ENCODE results near the gene PHGDH.
"Not testable (repeated sequence)": the region's sequence is repeated elsewhere in the genome, so short reads cannot be mapped to it uniquely, and the experiment has no call there.

PHGDH gene

GRCh38 chr1:119768778-119769177 lies 57.0 kb downstream of the PHGDH start, which contains the start of gene HMGCS2:
HMGCS2 (minus strand) TSS chr1:119768905; CDS start chr1:119768844, 61 bp downstream.
- no peak for DNase-seq

- DNase-seq = no peak
These were observed 59.3 kb downstream of the PHGDH start for GRCh38 chr1:119771016-119771415.

DNA sequence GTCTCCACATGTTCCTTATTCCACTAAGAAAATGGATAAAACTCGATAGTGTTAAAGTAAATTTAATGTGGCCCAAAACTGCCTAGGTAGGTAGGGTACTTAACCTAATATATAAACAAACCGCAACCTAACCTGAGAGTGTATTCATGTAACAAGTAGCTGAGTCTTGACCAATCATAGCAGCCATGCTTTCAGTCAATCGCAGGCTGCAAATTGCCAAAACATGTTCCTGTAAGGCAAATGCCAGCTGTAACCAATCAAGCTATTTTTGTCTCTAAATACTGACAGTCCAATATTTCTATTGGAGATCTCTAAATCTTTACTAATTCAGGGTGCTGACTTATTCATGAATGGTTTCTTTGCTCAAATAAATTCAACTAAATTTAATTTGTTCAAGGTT lies 60.0 kb downstream of the PHGDH start:
- DNase-seq = no peak

GRCh38 chr1:119772298-119772697 lies 60.6 kb downstream of the PHGDH start:
- DNase-seq = no peak

DNA sequence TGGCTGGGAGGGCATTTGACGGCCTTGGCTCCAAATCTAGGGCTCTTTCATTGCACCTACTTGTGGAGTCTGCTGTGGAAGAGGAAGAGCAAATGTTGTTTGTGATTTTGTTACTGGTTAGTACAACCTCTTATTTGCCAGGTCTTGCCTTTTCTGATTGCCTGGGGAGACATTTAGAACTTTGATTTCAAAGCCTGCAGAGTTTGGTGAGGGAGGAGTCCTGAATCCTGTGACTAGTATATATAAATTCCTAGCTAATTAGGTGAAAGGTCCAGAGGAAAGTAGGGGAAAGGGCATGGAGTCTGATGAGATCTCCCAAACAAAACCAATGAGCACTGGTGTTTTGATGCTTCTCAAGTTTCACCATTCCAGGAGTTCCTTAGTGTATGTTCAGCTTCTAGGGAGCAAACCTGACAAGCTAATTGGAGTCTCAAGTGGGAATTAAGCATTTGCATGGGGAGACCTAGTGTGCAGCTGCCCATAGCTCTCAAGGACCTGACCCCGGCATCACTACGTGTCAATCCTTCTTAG lies 62.0 kb downstream of the PHGDH start:
- DNase-seq = no peak

GRCh38 chr1:119774746-119775490 lies 63.2 kb downstream of the PHGDH start:
- no peak for DNase-seq

DNA sequence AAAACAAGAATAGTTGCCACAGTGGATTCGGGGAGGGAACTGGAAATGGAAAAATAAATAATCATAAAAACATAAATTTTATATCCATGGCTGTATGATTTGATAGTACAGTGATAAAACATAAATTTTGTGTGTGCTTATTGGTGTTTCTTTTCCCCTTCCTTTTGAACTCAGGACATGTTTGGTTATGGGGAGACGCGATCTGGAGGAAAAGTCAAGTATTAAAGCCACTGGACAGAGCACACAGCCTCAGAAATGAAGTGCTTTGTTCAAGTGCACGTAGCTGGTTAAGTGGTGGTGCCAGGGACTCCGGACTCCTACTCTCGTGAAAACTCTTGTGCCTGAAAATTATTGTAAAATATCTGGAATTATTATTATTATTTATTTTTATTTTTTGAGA lies 66.6 kb downstream of the PHGDH start:
- no peak for DNase-seq

DNA sequence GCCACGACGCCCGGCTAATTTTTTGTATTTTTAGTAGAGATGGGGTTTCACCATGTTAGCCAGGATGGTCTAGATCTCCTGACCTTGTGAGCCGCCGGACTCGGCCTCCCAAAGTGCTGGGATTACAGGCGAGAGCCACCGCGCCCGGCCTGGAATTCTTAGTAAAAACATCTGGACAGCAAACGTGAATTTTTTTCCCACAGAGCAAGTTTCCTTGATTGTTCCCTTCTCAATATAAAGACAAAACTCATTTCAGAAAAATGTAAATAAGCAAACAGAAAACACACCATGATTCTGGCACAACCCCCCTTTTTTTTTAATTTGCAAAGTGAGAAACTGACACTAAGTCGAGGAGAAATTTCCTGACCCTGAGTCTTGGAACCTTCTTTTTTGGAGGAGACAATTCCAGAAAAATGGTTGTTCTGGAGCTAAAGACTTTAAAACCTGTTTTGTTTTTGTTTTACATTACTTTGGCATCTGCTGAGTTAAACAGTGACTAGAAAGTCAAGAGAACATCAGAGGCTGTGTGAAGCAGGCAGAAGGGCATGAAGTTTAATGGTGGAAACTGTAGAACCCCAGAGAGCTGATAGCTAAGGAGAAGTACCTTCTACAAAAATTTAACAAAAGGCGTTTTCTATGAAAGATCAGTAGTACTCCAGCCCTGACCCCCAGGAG lies 67.3 kb downstream of the PHGDH start:
- DNase-seq = no peak

DNA sequence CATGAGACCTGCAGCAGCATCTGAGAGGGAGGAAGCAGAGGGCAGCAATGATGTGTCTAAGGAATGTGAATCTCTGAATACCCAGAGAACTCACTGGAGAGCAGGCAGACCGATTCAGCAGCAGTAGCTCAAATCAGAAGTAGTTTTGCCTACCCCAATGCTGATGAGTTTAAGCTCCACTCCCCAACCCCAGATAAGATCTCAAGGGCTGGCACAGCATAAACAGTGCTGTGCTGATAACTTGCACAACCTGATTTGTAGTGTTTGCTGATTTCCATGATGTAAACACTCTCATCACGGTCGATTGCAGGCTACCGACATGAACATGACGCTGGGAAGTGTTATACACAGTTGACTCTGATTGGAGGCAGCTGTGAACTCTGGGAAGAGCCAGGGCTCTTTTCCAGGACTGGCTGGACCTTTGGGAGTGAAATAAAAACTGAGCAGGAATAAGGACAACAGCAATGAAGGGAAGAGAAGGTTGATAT lies 68.2 kb downstream of the PHGDH start:
- DNase-seq = no peak

DNA sequence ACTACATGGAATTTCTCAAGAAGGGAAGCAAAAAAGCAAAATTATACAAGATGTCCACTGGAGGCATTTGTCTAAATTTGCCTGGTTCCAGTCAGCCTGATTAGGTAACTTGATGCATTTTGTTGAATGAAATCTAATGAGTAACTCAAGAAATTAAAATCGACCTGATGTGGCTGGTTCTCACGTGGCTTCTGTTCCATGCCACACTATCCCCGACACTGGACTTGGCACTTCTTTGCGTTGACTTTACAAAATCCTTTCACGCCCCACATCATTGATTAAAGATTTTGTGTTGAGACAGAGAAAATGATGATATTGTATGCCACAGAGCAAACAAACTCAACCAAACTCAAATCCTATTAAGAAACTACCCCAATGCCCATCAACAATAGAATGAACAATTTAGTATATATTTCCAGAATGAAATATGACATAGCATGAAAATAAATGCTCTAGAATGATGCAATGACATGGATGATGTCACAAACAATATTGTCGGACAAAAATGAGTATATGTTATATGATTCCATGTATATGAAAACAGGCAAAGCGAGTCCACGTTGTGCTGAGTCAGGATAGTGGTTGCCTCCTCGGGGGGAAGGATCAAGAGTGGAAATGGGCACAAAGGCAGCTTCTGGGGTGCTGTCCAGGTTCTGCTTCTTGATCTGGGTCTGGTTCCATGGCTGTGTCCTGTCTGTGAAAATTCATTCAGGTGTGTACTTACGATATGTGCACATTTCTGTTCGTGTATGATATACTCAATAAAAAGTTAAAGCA lies 69.9 kb downstream of the PHGDH start:
- DNase-seq = no peak

DNA sequence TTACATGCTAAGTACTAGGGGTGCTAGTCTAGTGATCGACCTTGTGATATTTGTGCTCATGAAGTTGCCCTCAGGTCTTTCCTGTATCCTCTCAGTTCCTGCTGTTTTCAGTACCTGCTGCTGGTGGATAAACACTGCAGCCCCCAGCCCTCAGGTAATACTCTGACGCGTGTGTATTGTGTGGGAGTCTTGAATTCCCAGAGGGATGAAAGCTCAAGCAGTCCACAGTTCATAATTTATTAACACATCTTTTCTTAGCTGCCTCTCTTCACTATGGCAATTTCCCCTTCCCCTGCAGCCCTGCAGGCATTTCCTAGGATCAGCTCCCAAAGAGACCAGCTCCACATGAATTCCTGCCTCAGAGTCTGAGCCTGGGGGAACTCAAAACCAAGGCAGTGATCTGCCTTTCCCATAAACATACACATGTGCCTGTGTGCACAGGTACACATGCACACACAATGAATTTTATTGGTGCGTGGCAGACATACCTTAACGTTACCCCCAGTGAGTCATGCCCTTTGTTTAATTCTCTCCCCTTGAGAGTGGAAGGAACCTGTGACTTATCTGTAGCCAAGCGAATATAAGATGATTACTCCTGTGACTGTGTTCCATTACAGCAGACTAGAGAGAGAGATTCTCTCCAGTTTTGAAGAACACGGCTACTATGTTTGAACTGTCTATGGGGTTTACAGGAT lies 71.0 kb downstream of the PHGDH start:
- DNase-seq = no peak

DNA sequence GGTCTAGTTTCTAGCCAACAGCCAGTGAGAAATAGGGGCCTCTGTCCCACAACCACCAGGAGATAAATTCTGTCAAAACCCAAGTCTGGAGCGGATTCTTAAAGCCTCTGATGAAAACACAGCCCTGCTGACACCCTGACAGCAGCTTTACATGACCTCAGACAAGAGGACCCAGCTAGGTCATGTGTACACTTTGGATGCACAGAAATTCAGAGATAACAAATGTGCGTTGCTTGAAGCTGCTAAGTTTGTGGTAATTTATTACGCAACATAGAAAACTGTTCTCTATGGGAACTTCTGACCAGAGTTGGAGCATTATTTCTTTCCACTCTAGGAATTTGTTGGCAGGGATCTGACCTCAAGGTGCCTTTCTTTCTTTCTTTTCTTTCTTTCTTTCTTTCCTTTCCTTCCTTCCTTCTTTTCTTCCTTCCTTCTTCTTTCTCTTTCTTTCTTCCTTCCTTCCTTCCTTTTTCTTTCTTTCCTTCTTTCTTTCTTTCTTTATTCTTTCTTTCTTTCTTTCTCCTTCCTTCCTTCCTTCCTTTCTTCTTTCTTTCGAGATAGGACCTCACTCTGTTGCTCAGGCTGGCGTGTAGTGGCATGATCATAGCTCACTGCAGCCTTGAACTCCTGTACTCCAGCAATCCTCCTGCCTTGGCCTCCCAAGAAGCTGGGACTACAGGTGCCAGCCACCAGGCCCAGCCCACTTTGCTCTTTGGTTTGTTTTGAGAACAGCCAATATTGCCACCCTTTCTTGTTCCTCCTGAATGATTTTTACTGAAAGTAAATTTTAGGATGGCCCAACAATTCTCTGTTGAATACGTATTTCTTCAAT lies 71.8 kb downstream of the PHGDH start:
- no peak for DNase-seq

DNA sequence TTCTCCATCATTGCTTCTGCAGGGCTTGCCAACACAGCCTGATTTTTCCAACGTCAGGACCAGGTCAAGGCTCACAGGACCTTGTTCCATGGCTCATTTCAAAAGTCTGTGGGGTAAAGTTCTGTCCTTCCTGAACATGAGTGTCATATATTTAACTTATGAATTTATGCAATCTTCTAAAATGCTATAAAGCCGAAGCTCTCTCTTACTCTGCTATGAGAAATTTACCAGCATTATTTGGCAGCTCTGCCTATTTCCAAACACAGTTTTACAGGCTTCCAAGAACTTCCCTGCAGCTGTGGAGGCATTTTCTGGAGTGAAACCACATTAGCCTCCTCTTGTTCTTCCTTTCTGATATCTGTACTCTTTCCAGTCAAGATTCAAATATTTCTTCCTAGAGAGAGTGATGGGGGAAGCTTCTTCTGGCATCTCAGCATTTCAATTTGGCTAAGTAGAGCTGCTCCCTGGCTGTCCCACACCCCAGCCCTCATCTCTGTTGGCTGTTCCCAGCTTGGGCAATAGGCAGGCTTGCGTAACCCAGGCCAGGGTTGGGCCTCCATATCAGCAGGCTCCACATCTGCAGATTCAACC lies 72.6 kb downstream of the PHGDH start:
- no peak for DNase-seq

DNA sequence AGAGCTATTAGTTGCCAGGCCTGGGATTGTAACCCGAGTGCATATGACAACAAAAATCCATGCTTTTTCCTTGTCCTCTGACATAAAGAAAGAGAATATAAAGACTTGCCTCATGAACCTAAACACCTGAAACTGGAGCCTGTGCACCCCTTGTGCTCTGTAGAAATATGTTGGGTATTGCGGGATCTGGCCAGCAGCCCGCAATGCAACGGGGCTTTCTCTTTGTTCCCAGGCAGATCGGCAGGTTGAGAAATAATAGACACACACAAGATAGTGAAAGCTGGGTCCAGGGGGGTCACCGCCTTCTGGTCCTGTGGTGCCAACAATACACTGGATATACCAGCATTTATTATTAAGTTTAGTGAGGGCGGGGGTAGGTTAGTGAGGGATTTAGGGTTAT lies 74.3 kb downstream of the PHGDH start:
- DNase-seq = not testable (repeated sequence)

DNA sequence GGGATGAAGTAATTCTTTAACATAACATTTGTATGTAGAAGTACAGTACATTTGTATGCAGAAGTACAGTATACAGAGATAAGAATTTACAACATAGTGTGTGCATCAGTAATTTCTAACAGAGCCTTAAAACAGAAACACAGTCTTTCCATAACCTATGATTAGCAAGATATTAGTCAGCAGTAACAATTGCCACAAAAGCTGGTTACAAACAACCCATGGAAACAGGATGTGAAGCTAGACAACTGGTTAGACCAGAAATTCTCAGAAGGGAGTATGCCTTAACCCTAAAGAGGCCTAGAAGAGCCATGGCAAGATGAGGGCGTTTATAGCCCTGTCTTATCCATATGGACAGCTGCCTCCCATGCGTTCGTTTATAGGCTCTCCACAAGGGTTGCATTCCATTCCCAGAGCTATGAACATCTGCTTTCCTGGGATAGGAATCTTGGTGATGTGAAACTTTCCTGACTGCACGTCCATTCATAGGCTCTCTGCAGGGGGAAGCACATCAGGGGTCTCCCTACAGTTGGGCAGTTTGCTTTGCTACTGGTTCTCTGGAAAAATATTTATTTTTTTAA lies 74.8 kb downstream of the PHGDH start:
- DNase-seq = not testable (repeated sequence)

GRCh38 chr1:119787776-119788175 lies 76.0 kb downstream of the PHGDH start:
- no peak for DNase-seq

- DNase-seq = no peak
These were observed 78.9 kb downstream of the PHGDH start for GRCh38 chr1:119790451-119791198.

DNA sequence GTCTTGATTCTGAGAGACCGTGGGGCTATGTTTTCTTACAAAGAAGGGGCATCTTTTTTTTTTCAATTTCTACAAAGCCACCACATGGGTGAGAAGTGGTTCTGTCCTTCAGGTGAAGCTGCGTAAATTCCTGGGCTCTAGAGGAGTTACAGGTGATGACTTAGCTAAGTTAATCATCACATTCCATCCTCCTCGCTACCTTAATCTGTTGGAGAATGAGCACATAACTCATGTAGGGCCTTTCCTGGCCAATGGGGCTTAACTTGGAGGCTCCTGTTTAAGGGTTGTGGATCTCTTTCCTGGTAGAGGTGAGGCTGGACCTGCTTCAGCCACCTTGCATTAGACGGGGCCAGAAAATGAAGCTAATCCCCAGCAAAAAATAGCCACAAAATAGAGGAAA lies 79.6 kb downstream of the PHGDH start:
- no peak for DNase-seq

Measured in activated CD4-positive, alpha-beta T cell treated with anti-CD3 and anti-CD28 coated beads, Interleukin-2, amount 50 U/mL, for 4 hours (primary cell).